Thoracic aorta (tissue), 2 donors: Measurements from ENCODE around the gene FCER1G. TPM values are rescaled to one million over a fixed set of nuclear protein-coding genes. Genes with fewer than 3 reads are reported as not detected.

Experiments
- ATAC-seq: fragments of 150-250 bp; one replicate; pipeline ENCODE4 v1.8.0; 2017; ENCODE audit warnings: low read depth; ENCODE audit not compliant: insufficient number of reproducible peaks, low FRiP score
- DNase-seq: peaks from one replicate; pipeline ENCODE4 v3.0.0-alpha.2; 2020; ENCODE audit warnings: low spot score
- H3K27ac ChIP-seq, 2 donors: fragments of 200-600 bp; sonication (generic); 1 replicate in 1 of 2; 2 replicates in 1 of 2; pipeline ENCODE4 v1.5.1; 2016; ENCODE audit warnings: mild to moderate bottlenecking in 2 of 2, moderate library complexity in 2 of 2
- H3K27me3 ChIP-seq: fragments of 200-600 bp; sonication (generic); replicated peaks from 2 replicates; pipeline ENCODE4 v1.6.0; 2016; ENCODE audit warnings: mild to moderate bottlenecking; ENCODE audit not compliant: insufficient read depth
- H3K36me3 ChIP-seq: fragments of 200-600 bp; sonication (generic); one replicate; pipeline ENCODE4 v1.5.1; 2016
- H3K4me1 ChIP-seq, 2 donors: fragments of 200-600 bp; sonication (generic); 1 replicate in 1 of 2; 2 replicates in 1 of 2; pipeline versions ENCODE4 v1.5.1 to v1.6.0; 2016; ENCODE audit warnings: low read depth in 2 of 2, mild to moderate bottlenecking in 1 of 2; ENCODE audit not compliant: control insufficient read depth in 1 of 2
- H3K4me3 ChIP-seq: fragments of 200-600 bp; sonication (generic); 2 replicates; pipeline ENCODE4 v1.5.1; 2016; ENCODE audit warnings: mild to moderate bottlenecking
- H3K9me3 ChIP-seq: fragments of 200-600 bp; sonication (generic); 2 replicates; pipeline ENCODE4 v1.5.1; 2016
- total RNA-seq, 2 donors: library from RNA; depleted of rRNA; stranded (reverse); fragments of >200 nt; gene quantifications; one replicate each; pipeline versions ENCODE4 v1.1.0 to v1.2.3, GENCODE V29; 2016
- TF ChIP-seq, protein P1 (sequence below): fragments of 200-600 bp; sonication (generic); IDR thresholded peaks from one replicate; pipeline ENCODE4 v1.5.1; 2019; ENCODE audit warnings: antibody characterized with exemption

FCER1G gene
- total RNA-seq, 2 donors from 2014 or later, result 82.9 to 101 TPM

DNA sequence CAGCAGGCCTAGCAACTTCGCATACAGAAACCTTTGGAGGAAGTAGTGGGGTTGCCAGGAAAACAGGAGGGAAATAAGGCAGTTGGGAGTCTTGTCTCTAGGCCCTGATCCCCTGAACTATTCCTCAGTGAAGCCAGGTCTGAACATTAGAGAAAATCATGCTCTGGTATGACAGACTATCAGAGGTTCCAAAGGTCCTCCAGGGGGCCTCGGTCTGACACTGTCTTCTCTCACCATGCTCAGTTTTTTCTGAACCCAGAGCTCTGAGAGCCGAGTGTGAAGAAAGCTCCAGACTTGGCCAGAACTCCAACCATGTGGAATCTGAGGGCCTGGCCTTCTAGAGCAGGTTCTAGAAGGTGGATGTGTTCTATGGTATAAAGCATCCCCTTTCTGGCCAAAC is 14.8 kb downstream of the FCER1G start:
- Histone ChIP-seq H3K27ac (no peak overlapping the region), H3K27me3 (no peaks in the 10 kb centered on the region), H3K36me3 (peaks cover 20% of the 10 kb centered on the region), H3K9me3 (no peaks in the 10 kb centered on the region), H3K4me1 (peaks cover 10 to 26% of the 10 kb centered on the region in 2 donors), H3K4me3 (no peak overlapping the region)
- DNase-seq (no peak), ATAC-seq (no peak)
- TF ChIP-seq, protein P1, sequence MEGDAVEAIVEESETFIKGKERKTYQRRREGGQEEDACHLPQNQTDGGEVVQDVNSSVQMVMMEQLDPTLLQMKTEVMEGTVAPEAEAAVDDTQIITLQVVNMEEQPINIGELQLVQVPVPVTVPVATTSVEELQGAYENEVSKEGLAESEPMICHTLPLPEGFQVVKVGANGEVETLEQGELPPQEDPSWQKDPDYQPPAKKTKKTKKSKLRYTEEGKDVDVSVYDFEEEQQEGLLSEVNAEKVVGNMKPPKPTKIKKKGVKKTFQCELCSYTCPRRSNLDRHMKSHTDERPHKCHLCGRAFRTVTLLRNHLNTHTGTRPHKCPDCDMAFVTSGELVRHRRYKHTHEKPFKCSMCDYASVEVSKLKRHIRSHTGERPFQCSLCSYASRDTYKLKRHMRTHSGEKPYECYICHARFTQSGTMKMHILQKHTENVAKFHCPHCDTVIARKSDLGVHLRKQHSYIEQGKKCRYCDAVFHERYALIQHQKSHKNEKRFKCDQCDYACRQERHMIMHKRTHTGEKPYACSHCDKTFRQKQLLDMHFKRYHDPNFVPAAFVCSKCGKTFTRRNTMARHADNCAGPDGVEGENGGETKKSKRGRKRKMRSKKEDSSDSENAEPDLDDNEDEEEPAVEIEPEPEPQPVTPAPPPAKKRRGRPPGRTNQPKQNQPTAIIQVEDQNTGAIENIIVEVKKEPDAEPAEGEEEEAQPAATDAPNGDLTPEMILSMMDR, result no peak

DNA sequence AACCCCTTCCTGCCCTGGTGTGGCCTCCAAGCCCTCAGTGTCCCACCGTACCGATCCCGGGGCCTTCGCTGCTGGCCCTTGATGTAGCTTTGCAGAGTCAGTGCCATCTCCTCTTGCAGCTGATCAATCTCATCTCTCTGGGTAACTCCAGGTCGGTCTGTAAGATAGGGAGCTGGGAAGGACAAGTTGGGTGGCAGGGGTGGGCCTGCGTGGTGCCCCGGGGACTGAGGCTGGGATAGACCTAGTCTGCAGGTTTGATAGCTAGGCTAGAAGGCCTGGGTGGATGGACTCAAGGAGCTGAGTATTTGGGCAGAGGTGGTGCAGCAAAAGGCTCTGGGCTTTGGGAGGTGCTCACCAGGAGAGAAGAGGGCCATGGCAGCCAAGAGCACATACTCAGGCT is 15.7 kb downstream of the FCER1G start:
- no peaks in the 10 kb centered on the region for H3K27me3 ChIP-seq
- DNase-seq (no peak), ATAC-seq (no peak)
- H3K36me3 ChIP-seq, result peaks cover 20% of the 10 kb centered on the region
- no peaks in the 10 kb centered on the region for H3K9me3 ChIP-seq
- peaks cover 10 to 21% of the 10 kb centered on the region in 2 donors for H3K4me1 ChIP-seq
- H3K27ac ChIP-seq, result no peak overlapping the region
- H3K4me3 ChIP-seq, result no peak overlapping the region
- TF ChIP-seq, protein P1, result no peak

DNA sequence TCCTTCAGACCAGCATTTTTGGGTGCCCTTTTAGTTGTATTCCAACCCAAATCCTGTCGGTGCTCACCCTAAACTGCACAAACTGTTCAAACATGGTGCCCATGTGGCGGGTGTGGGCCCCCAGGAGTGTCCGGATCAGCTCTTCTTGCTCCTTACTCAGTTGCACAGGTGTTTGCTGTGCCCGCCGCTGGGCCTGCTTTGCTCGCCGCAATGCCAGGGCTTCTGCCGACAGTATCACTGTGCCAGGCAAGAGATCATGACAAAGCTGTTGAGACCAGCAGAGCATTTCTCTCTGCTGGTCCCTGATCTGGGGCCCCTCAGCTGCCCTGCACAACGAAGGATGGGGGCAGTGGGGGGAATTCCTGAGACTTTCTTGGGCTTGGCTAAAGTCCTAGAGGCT is 18.0 kb downstream of the FCER1G start:
- Histone ChIP-seq H3K4me3 (no peak overlapping the region), H3K27me3 (no peaks in the 10 kb centered on the region), H3K9me3 (no peaks in the 10 kb centered on the region), H3K36me3 (peaks cover 20% of the 10 kb centered on the region), H3K27ac (no peak overlapping the region), H3K4me1 (no peaks in the 10 kb centered on the region)
- ATAC-seq, result no peak
- no peak for DNase-seq
- TF ChIP-seq, protein P1, result no peak

DNA sequence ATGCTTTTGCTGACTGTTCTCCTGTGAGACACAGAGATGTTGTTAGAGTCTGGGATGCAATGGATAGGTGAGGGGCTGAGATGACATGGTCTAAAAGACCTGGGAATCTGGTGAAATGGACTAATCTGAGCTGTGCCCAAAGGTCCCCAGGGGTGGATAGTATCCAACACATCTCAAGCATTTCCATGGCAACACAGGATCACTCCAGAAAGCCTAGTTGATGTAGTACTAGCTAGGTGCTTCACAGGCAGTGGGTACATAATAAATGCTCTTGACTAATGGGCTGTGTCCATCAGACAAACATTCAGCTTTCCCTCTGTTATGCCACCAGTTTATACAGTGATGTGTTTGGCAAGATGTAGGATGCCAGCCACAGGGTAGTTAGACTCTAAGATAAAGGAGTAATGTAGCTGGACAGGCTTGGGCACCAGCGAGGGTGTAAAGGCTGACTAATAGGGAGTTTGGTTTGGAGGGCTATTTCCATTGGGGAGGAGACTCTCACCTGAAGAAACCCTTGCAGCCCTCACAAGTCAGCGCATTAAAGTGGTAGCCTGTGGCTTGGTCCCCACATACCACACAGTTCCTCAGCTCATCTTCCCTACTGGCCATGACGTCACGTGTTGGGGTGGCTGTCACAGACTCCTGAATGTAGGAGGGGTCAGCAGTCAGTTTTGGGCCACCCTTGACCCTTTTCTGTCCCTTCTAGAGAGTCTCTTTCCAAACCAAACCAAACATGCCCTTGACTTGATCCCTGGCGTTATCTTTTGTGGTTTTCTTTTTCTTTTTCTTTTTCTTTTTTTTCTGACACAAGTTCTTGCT is 21.1 kb downstream of the FCER1G start:
- TF ChIP-seq, protein P1, result no peak
- H3K36me3 ChIP-seq, result no peaks in the 10 kb centered on the region
- no peaks in the 10 kb centered on the region for H3K9me3 ChIP-seq
- H3K27ac ChIP-seq, result no peak overlapping the region
- H3K4me3 ChIP-seq, result no peak overlapping the region
- ATAC-seq (no peak), DNase-seq (no peak)
- H3K27me3 ChIP-seq, result no peaks in the 10 kb centered on the region
- H3K4me1 ChIP-seq, result no peaks in the 10 kb centered on the region

DNA sequence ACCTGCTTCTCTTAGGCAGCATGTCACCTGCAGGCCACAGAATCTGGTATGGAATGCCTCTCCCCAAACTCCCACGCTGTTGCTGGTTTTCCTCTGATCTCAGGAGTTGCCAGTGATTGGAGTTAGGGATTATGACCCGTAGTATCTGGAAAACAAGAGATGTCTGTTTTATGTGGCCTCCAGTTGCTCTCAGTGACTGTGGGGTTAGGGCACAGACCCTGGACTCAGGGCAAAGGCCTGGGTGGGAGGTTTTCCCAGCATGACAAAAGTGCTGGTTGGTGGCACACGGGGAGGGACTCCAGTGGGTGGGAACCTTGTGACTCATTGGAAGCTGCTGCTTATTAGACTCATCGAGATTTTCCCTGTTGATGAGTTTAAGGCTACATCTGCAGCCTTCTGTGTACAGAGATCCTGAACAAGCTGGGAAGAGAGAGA is 23.0 kb downstream of the FCER1G start, which contains the start of gene NR1I3:
TSS of gene NR1I3 (minus strand) at position 165 of the 435 bp plus-strand sequence. CDS start 1,638 bp downstream, outside the sequence.
- no peak for DNase-seq
- Histone ChIP-seq H3K36me3 (no peaks in the 10 kb centered on the region), H3K27me3 (no peaks in the 10 kb centered on the region), H3K27ac (no peak within 1 kb of the TSS), H3K4me3 (no peak within 1 kb of the TSS), H3K9me3 (no peaks in the 10 kb centered on the region), H3K4me1 (no peaks in the 10 kb centered on the region)
- TF ChIP-seq, protein P1, result no peak
- no peak for ATAC-seq
